ENCODE measurements around the gene LDLRAP1.
"Not testable (repeated sequence)": the region's sequence is repeated elsewhere in the genome, so short reads cannot be mapped to it uniquely, and the experiment has no call there.

The LDLRAP1 gene

GRCh38 chr1:25581764-25582163 lies 38.4 kb downstream of the LDLRAP1 start:
- Histone ChIP-seq H3K27me3 (ENCODE audit: control insufficient read depth, insufficient read depth, low read length) (no peaks in the 10 kb centered on the region), H3K4me3 (ENCODE audit: low read depth, low read length) (no peak overlapping the region)

DNA sequence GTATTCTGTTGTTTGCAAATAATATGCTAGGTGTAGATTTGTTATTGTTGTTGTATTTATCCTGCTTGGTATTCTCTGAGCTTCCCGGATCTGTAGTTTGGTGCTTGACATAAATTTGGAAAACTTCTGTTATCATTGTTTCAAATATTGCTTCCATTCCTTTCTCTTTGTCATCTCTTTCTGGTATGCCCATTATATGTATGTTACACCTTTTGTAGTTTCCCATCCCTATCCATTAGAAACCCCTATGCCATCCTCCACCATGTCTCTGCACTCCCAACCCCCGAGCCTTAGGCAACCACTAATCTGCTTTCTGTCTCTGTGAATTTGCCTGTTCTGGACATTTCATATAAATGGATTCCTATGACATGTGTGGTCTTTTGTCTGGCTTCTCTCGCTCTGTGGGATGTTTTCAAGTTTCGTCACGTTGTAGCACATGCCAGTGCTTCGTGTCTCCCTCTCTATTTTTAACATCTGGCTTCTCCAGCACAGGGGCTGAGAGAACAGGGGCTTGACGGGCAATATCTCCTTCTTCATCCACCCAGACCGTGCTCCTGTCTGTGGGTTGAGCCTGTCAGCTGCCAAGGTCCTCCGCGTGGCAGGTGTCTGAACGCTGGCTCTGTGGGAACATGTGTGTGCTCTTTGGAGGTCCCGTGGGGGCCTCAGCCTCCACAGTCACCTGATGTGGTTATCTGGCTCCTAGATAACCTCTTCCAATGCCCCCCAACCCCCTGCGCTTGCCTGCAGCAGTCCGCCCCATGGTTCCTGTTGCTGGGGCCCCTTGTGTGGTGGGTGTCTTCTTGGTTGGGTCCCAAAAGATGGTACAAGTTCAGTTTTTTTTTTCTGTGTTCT lies 40.3 kb downstream of the LDLRAP1 start:
- Histone ChIP-seq H3K27me3 (ENCODE audit: control insufficient read depth, insufficient read depth, low read length) (no peaks in the 10 kb centered on the region), H3K4me1 (ENCODE audit: control insufficient read depth, insufficient read depth, low read length) (peaks cover 35% of the 10 kb centered on the region)

More at GRCh38 chr1:25581764-25582163, 38.4 kb downstream of the LDLRAP1 start:
- no peak overlapping the region for H3K9ac ChIP-seq (ENCODE audit: low read length)
- peaks cover 30% of the 10 kb centered on the region for H3K4me1 ChIP-seq (ENCODE audit: control insufficient read depth, insufficient read depth, low read length)
- no peaks in the 10 kb centered on the region for H3K9me3 ChIP-seq (ENCODE audit: control insufficient read depth, insufficient read depth, low read depth, low read length)
- H3K27ac ChIP-seq (ENCODE audit: low read depth, low read length) = no peak overlapping the region
- no peaks in the 10 kb centered on the region for H3K36me3 ChIP-seq (ENCODE audit: control insufficient read depth, insufficient read depth, low read length)

GRCh38 chr1:25586181-25586588 lies 42.8 kb downstream of the LDLRAP1 start:
- H3K27me3 ChIP-seq (ENCODE audit: control insufficient read depth, insufficient read depth, low read length) = no peaks in the 10 kb centered on the region
- peaks cover 33% of the 10 kb centered on the region for H3K4me1 ChIP-seq (ENCODE audit: control insufficient read depth, insufficient read depth, low read length)
- H3K9me3 ChIP-seq (ENCODE audit: control insufficient read depth, insufficient read depth, low read depth, low read length) = no peaks in the 10 kb centered on the region
- peak overlapping the region; percentile 47 for H3K4me3 ChIP-seq (ENCODE audit: low read depth, low read length)
- peak overlapping the region; percentile 98; the same call in 1 of the 2 replicates for H3K27ac ChIP-seq (ENCODE audit: low read depth, low read length)
- H3K36me3 ChIP-seq (ENCODE audit: control insufficient read depth, insufficient read depth, low read length) = no peaks in the 10 kb centered on the region
- H3K9ac ChIP-seq (ENCODE audit: low read length) = peak overlapping the region; percentile 93

More for the DNA sequence above, 40.3 kb downstream of the LDLRAP1 start:
- H3K9me3 ChIP-seq (ENCODE audit: control insufficient read depth, insufficient read depth, low read depth, low read length) = no peaks in the 10 kb centered on the region
- H3K4me3 ChIP-seq (ENCODE audit: low read depth, low read length) = no peak overlapping the region
- no peak overlapping the region for H3K27ac ChIP-seq (ENCODE audit: low read depth, low read length)
- H3K36me3 ChIP-seq (ENCODE audit: control insufficient read depth, insufficient read depth, low read length) = no peaks in the 10 kb centered on the region
- no peak overlapping the region for H3K9ac ChIP-seq (ENCODE audit: low read length)

GRCh38 chr1:25587290-25587689 lies 43.9 kb downstream of the LDLRAP1 start:
- peaks cover 26% of the 10 kb centered on the region for H3K4me1 ChIP-seq (ENCODE audit: control insufficient read depth, insufficient read depth, low read length)
- peak overlapping the region; percentile 93 for H3K9ac ChIP-seq (ENCODE audit: low read length)
- H3K36me3 ChIP-seq (ENCODE audit: control insufficient read depth, insufficient read depth, low read length) = no peaks in the 10 kb centered on the region
- H3K27ac ChIP-seq (ENCODE audit: low read depth, low read length) = peak overlapping the region; percentile 98
- peak overlapping the region; percentile 20 for H3K4me3 ChIP-seq (ENCODE audit: low read depth, low read length)
- H3K9me3 ChIP-seq (ENCODE audit: control insufficient read depth, insufficient read depth, low read depth, low read length) = no peaks in the 10 kb centered on the region
- no peaks in the 10 kb centered on the region for H3K27me3 ChIP-seq (ENCODE audit: control insufficient read depth, insufficient read depth, low read length)

- peak overlapping the region; percentile 93 for H3K9ac ChIP-seq (ENCODE audit: low read length)
- H3K4me1 ChIP-seq (ENCODE audit: control insufficient read depth, insufficient read depth, low read length) = peaks cover 26% of the 10 kb centered on the region
- H3K9me3 ChIP-seq (ENCODE audit: control insufficient read depth, insufficient read depth, low read depth, low read length); H3K36me3 ChIP-seq (ENCODE audit: control insufficient read depth, insufficient read depth, low read length); H3K4me3 ChIP-seq (ENCODE audit: low read depth, low read length); H3K27me3 ChIP-seq (ENCODE audit: control insufficient read depth, insufficient read depth, low read length): not testable (repeated sequence)
- peak overlapping the region; percentile 85; the same call in 1 of the 2 replicates for H3K27ac ChIP-seq (ENCODE audit: low read depth, low read length)
Measured at GRCh38 chr1:25588224-25588623, 44.8 kb downstream of the LDLRAP1 start.

DNA sequence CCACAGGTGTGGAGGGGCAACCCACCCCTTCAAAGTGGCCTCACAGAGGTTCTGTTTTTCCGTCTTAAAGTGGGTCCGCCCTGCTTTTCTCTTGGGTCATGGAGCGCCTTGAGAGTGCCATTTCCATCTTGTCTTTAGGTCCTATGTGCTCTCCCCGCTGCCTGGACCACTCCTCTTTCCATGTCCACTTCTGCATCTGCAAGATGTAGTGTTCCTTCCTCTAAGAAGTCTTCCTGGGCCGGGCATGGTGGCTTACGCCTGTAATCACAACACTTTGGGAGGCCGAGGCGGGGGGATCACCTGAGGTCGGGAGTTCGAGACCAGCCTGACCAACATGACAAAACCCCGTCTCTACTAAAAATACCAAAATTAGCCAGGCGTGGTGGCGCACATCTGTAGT lies 45.4 kb downstream of the LDLRAP1 start:
- Histone ChIP-seq H3K9ac (ENCODE audit: low read length) (peak overlapping the region; percentile 93), H3K4me1 (ENCODE audit: control insufficient read depth, insufficient read depth, low read length) (peaks cover 26% of the 10 kb centered on the region), H3K27ac (ENCODE audit: low read depth, low read length) (peak overlapping the region; percentile 85; the same call in 1 of the 2 replicates)
- H3K9me3 ChIP-seq (ENCODE audit: control insufficient read depth, insufficient read depth, low read depth, low read length); H3K27me3 ChIP-seq (ENCODE audit: control insufficient read depth, insufficient read depth, low read length); H3K4me3 ChIP-seq (ENCODE audit: low read depth, low read length); H3K36me3 ChIP-seq (ENCODE audit: control insufficient read depth, insufficient read depth, low read length): not testable (repeated sequence)

DNA sequence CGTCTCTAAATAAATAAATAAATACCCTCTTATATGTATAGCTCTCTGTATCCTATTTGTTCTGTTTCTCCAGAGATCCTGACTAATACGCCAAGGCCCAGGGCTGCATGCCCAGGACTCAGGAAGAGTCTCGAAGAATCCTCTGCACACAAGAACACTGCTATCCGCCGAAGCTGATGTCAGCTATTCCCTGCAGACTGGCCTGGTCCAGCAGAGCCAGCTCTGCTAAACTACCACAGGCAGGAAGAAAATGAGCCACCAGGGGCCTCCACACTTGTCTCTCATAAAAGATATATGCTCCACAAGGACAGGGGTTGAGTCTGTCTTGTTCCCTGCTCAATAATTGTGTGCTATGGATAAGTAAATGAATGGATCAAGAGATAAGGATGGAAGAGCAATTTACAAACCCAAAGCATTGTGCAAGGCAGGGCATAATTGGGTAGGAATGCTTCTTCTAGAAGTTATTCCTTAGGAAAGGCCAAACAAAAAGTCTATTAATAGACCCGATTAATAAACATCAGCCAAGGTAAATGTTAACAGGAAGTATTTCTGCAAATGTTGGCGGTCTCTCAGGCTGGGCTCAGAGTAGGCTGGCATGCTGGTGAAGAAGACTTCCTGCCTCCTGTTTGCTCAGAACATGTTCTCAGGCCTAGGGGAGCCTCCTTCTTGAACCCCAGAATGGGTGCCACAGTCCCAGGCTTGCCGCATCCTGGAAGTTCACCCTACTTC lies 46.9 kb downstream of the LDLRAP1 start:
- Histone ChIP-seq H3K4me1 (ENCODE audit: control insufficient read depth, insufficient read depth, low read length) (peaks cover 26% of the 10 kb centered on the region), H3K4me3 (ENCODE audit: low read depth, low read length) (no peak overlapping the region), H3K36me3 (ENCODE audit: control insufficient read depth, insufficient read depth, low read length) (no peaks in the 10 kb centered on the region), H3K27ac (ENCODE audit: low read depth, low read length) (peak overlapping the region; percentile 3; the same call in 1 of the 2 replicates), H3K9ac (ENCODE audit: low read length) (no peak overlapping the region), H3K27me3 (ENCODE audit: control insufficient read depth, insufficient read depth, low read length) (no peaks in the 10 kb centered on the region), H3K9me3 (ENCODE audit: control insufficient read depth, insufficient read depth, low read depth, low read length) (no peaks in the 10 kb centered on the region)

GRCh38 chr1:25593861-25594260 lies 50.5 kb downstream of the LDLRAP1 start:
- no peak overlapping the region for H3K4me3 ChIP-seq (ENCODE audit: low read depth, low read length)
- no peaks in the 10 kb centered on the region for H3K36me3 ChIP-seq (ENCODE audit: control insufficient read depth, insufficient read depth, low read length)
- H3K9ac ChIP-seq (ENCODE audit: low read length) = no peak overlapping the region
- H3K27ac ChIP-seq (ENCODE audit: low read depth, low read length) = no peak overlapping the region
- peaks cover 9% of the 10 kb centered on the region for H3K9me3 ChIP-seq (ENCODE audit: control insufficient read depth, insufficient read depth, low read depth, low read length)
- H3K27me3 ChIP-seq (ENCODE audit: control insufficient read depth, insufficient read depth, low read length) = no peaks in the 10 kb centered on the region
- H3K4me1 ChIP-seq (ENCODE audit: control insufficient read depth, insufficient read depth, low read length) = peaks cover under 1% of the 10 kb centered on the region; the same call in 1 of the 2 replicates

- H3K36me3 ChIP-seq (ENCODE audit: control insufficient read depth, insufficient read depth, low read length) = no peaks in the 10 kb centered on the region
- H3K27ac ChIP-seq (ENCODE audit: low read depth, low read length) = no peak overlapping the region
- no peak overlapping the region for H3K4me3 ChIP-seq (ENCODE audit: low read depth, low read length)
- H3K27me3 ChIP-seq (ENCODE audit: control insufficient read depth, insufficient read depth, low read length) = no peaks in the 10 kb centered on the region
- H3K9ac ChIP-seq (ENCODE audit: low read length) = no peak overlapping the region
- no peaks in the 10 kb centered on the region for H3K4me1 ChIP-seq (ENCODE audit: control insufficient read depth, insufficient read depth, low read length)
- peaks cover 18% of the 10 kb centered on the region for H3K9me3 ChIP-seq (ENCODE audit: control insufficient read depth, insufficient read depth, low read depth, low read length)
Measured at GRCh38 chr1:25594971-25595370, 51.6 kb downstream of the LDLRAP1 start.

DNA sequence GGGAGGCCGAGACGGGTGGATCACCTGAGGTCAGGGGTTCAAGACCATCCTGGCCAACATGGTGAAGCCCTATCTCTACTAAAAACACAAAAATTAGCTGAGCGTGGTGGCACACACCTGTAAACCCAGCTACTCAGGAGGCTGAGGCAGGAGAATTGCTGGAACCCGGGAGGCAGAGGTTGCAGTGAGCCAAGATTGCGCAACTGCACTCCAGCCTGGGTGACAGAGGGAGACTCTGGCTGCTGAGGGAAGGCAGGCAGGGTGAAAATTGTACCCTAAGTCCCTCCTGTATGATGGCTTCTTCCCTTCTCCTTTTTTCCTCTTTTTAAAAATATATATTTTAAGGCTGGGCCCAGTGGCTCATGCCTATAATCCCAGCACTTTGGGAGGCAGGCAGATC lies 53.2 kb downstream of the LDLRAP1 start:
- H3K4me3 ChIP-seq (ENCODE audit: low read depth, low read length); H3K27me3 ChIP-seq (ENCODE audit: control insufficient read depth, insufficient read depth, low read length); H3K36me3 ChIP-seq (ENCODE audit: control insufficient read depth, insufficient read depth, low read length); H3K4me1 ChIP-seq (ENCODE audit: control insufficient read depth, insufficient read depth, low read length); H3K9ac ChIP-seq (ENCODE audit: low read length); H3K27ac ChIP-seq (ENCODE audit: low read depth, low read length): not testable (repeated sequence)
- H3K9me3 ChIP-seq (ENCODE audit: control insufficient read depth, insufficient read depth, low read depth, low read length) = peaks cover 18% of the 10 kb centered on the region

GRCh38 chr1:25598879-25599278 lies 55.5 kb downstream of the LDLRAP1 start:
- Histone ChIP-seq H3K4me1 (ENCODE audit: control insufficient read depth, insufficient read depth, low read length) (no peaks in the 10 kb centered on the region), H3K27ac (ENCODE audit: low read depth, low read length) (no peak overlapping the region), H3K9me3 (ENCODE audit: control insufficient read depth, insufficient read depth, low read depth, low read length) (peaks cover 20% of the 10 kb centered on the region), H3K27me3 (ENCODE audit: control insufficient read depth, insufficient read depth, low read length) (no peaks in the 10 kb centered on the region), H3K4me3 (ENCODE audit: low read depth, low read length) (no peak overlapping the region), H3K9ac (ENCODE audit: low read length) (no peak overlapping the region), H3K36me3 (ENCODE audit: control insufficient read depth, insufficient read depth, low read length) (no peaks in the 10 kb centered on the region)
